ENCODE data around the gene ATP13A5.

Gene ATP13A5

GRCh38 chr3:193269343-193270028 is 109.1 kb downstream of the ATP13A5 start:
- no peak for DNase-seq

- DNase-seq, result no peak
Observed at GRCh38 chr3:193262707-193263106, 115.8 kb downstream of the ATP13A5 start.

GRCh38 chr3:193261970-193262369 is 116.6 kb downstream of the ATP13A5 start:
- DNase-seq, result no peak

- DNase-seq, result no peak
Observed at GRCh38 chr3:193253986-193254660, 124.4 kb downstream of the ATP13A5 start.

- no peak for DNase-seq
Observed at GRCh38 chr3:193250492-193250891, 128.1 kb downstream of the ATP13A5 start.

- no peak for DNase-seq
Observed at GRCh38 chr3:193248848-193249468, 129.6 kb downstream of the ATP13A5 start.

GRCh38 chr3:193243571-193243970 is 135.0 kb downstream of the ATP13A5 start:
- no peak for DNase-seq

GRCh38 chr3:193241716-193242115 is 136.8 kb downstream of the ATP13A5 start:
- no peak for DNase-seq

- peak; percentile 33 for DNase-seq
Observed at GRCh38 chr3:193240850-193241706, 137.5 kb downstream of the ATP13A5 start, which contains the start of gene PLAAT1. TSS of gene PLAAT1 (plus strand) at chr3:193241222. CDS start at chr3:193255651, 14,429 bp downstream.

- DNase-seq, result no peak
Observed at GRCh38 chr3:193240436-193240849, 138.1 kb downstream of the ATP13A5 start.

- no peak for DNase-seq
Observed at GRCh38 chr3:193237030-193237429, 141.5 kb downstream of the ATP13A5 start.

- no peak for DNase-seq
Observed at GRCh38 chr3:193236599-193236998, 142.0 kb downstream of the ATP13A5 start.

- no peak for DNase-seq
Observed at GRCh38 chr3:193231201-193231600, 147.4 kb downstream of the ATP13A5 start.

GRCh38 chr3:193230610-193231009 is 147.9 kb downstream of the ATP13A5 start:
- no peak for DNase-seq

- DNase-seq, result no peak
Observed at GRCh38 chr3:193229851-193230420, 148.6 kb downstream of the ATP13A5 start.

GRCh38 chr3:193228206-193228605 is 150.3 kb downstream of the ATP13A5 start:
- DNase-seq, result no peak

GRCh38 chr3:193225302-193226125 is 153.0 kb downstream of the ATP13A5 start:
- DNase-seq, result no peak

Data from stimulated activated CD8-positive, alpha-beta memory T cell treated with anti-CD3 and anti-CD28 coated beads, Interleukin-4, amount 100 ng/mL, for 48 hours (primary cell).